Mucosa of descending colon (tissue), 3 donors: Measurements from ENCODE around the gene VILL. TPM values are rescaled to one million over a fixed set of nuclear protein-coding genes. Genes with fewer than 3 reads are reported as not detected.

Experiments
- ATAC-seq: fragments of 200-7000 bp; cut with Tn5 transposase; one replicate; pipeline ENCODE4 v1.9.1; 2020; ENCODE audit warnings: mild to moderate bottlenecking, moderate library complexity
- DNase-seq, 3 donors: peaks; one replicate each; pipeline ENCODE4 v3.0.0-alpha.2; 2020
- H3K36me3 ChIP-seq: fragments of 200-600 bp; one replicate; pipeline ENCODE4 v1.8.0; 2021; ENCODE audit warnings: low read depth, mild to moderate bottlenecking
- H3K4me1 ChIP-seq: fragments of 200-600 bp; one replicate; pipeline ENCODE4 v1.8.0; 2021; ENCODE audit warnings: low read depth, mild to moderate bottlenecking
- H3K4me3 ChIP-seq: fragments of 200-600 bp; one replicate; pipeline ENCODE4 v1.8.0; 2021; ENCODE audit warnings: mild to moderate bottlenecking
- H3K9me3 ChIP-seq: fragments of 200-600 bp; one replicate; pipeline ENCODE4 v1.8.0; 2021; ENCODE audit warnings: mild to moderate bottlenecking
- CTCF ChIP-seq: fragments of 200-600 bp; IDR thresholded peaks from one replicate; pipeline ENCODE4 v1.8.0; 2022; ENCODE audit warnings: antibody characterized with exemption, mild to moderate bottlenecking
- intact Hi-C, 2 donors: fragments of 100-400 bp; cut with DNase I in 1 of 2; cut with micrococcal nuclease in 1 of 2; formaldehyde crosslinking; loops; one replicate each; pipeline versions ENCODE4 v1.11.0 to v1.11.1; 2022; cut with DNase I, micrococcal nuclease
- total RNA-seq, 3 donors: library from RNA; stranded (reverse); fragmentation: NEBNext Ultra II Directional in 2 of 3; extraction: Animal tissue kit (Norgen Biotek cat#: 25700) in 2 of 3; gene quantifications; one replicate each; pipeline versions ENCODE4 v1.2.1 to v1.2.4, GENCODE V29; 2021 to 2023
- donor health status: DM: no; HTN: no; CAD: no; lungs with moderate emphysema.
- donor health status: DM: no; HTN: no; CAD: no.
- donor health status: DM: no; HTN: yes; CAD: no.

Gene VILL
- total RNA-seq, 3 donors from 2014 or later: 69.7 to 197 (median 150) TPM

DNA sequence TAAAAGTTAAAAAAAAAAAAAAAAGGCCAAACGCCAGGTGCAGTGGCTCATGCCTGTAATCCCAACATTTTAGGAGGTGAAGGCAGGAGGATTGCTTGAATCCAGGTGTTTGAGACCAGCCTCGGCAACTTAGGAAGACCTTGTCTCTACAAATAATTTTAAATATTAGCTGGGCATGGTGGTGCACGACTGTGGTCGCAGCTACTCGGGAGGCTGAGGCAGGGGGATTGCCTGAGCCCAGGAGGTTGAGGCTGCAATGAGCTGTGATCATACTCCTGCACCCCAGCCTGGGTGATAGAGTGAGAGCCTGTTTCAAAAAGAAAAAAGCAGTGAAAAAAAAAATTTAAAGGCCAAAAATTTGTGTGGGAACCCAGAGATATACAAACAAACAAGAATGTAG lies 45.7 kb downstream of the VILL start:
- Histone ChIP-seq H3K4me1 (peaks cover 24% of the 10 kb centered on the region), H3K36me3 (no peaks in the 10 kb centered on the region), H3K4me3 (no peak overlapping the region), H3K9me3 (no peaks in the 10 kb centered on the region)
- ATAC-seq (no peak), DNase-seq (no peak)
- intact Hi-C loops: no loop called here
- TF ChIP-seq CTCF: no peak

DNA sequence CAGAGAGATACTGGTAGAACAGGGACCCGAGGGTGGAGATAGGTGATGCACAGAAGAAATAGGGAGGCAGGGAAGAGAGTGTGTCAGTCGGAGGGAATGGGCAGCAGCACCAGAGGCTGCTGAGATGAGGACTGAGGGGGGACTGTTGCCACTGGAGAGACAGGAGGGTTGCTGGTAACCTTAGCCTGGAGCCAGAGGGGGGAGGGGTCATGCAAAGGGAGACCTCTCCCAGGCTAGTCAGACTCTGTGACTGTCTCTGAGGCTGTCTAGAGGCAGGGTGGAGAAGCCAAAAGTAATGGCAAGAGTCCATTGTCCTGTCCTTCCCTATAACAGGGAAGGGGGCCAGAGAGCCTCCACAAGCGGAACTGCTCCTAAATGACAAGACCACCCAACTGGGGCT lies 46.3 kb downstream of the VILL start:
- Histone ChIP-seq H3K4me3 (no peak overlapping the region), H3K4me1 (peaks cover 18% of the 10 kb centered on the region), H3K36me3 (no peaks in the 10 kb centered on the region), H3K9me3 (no peaks in the 10 kb centered on the region)
- no peak for TF ChIP-seq CTCF
- no peak for DNase-seq
- intact Hi-C loops: no loop called here
- ATAC-seq: no peak

DNA sequence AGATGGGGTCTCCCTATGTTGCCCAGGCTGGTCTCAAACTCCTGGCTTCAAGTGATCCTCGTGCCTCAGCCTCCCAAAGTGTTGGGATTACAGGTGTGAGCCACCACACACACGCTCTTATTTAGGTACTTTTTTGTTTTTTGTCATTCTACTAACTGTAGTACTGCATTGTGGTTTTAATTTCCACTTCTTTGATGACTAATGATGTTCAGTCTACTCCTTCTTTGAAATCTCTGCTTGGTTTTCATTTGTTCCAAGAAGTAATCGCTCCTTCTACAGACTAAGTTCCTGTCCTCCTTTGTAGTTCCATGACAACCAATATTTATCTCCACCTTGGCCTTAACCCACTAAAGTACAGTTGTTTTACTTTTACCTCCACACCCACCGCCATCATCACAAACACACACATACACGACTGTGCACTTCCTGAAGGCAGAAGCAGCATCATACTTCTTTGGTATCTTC lies 47.9 kb downstream of the VILL start:
- intact Hi-C loops: no loop called here
- peaks cover 22% of the 10 kb centered on the region for H3K4me1 ChIP-seq
- DNase-seq: no peak
- no peaks in the 10 kb centered on the region for H3K36me3 ChIP-seq
- no peaks in the 10 kb centered on the region for H3K9me3 ChIP-seq
- H3K4me3 ChIP-seq: no peak overlapping the region
- no peak for TF ChIP-seq CTCF
- ATAC-seq: no peak

GRCh38 chr3:38039101-38039898 lies 48.7 kb downstream of the VILL start, which contains the start of gene DLEC1:
TSS of gene DLEC1 (plus strand) at chr3:38039208. CDS start at chr3:38039226, 18 bp downstream.
- H3K4me3 ChIP-seq: peak within 1 kb of the TSS; percentile 14
- peaks cover 22% of the 10 kb centered on the region for H3K4me1 ChIP-seq
- DNase-seq: peak; percentile 85 to 92 (median 87)
- TF ChIP-seq CTCF: no peak
- ATAC-seq: peak; percentile 78
- no peaks in the 10 kb centered on the region for H3K9me3 ChIP-seq
- no peaks in the 10 kb centered on the region for H3K36me3 ChIP-seq
- intact Hi-C loops: no loop called here

- no peaks in the 10 kb centered on the region for H3K36me3 ChIP-seq
- intact Hi-C loops: loop anchor here in 1 of 2 donors (10.0 kb wide), 1 partner anchor 95 kb away; the partner anchor contains the start of genes ACAA1 and MYD88
- no peaks in the 10 kb centered on the region for H3K9me3 ChIP-seq
- no peak for TF ChIP-seq CTCF
- H3K4me3 ChIP-seq: no peak overlapping the region
- ATAC-seq: peak; percentile 83
- peak; percentile 77 to 80 (median 78) for DNase-seq
- peaks cover 22% of the 10 kb centered on the region for H3K4me1 ChIP-seq
These were observed 49.3 kb downstream of the VILL start for GRCh38 chr3:38039899-38040261.
